ENCODE data around the gene SH2B3. TPM values are rescaled to one million over a fixed set of nuclear protein-coding genes. Genes with fewer than 3 reads are reported as not detected.

The SH2B3 gene
- total and polyA plus RNA-seq, 2 of the 13 experiments (the other 11 are each of a cell fraction or from before 2014, with no cell fraction given) = 6.8 to 6.9 TPM

DNA sequence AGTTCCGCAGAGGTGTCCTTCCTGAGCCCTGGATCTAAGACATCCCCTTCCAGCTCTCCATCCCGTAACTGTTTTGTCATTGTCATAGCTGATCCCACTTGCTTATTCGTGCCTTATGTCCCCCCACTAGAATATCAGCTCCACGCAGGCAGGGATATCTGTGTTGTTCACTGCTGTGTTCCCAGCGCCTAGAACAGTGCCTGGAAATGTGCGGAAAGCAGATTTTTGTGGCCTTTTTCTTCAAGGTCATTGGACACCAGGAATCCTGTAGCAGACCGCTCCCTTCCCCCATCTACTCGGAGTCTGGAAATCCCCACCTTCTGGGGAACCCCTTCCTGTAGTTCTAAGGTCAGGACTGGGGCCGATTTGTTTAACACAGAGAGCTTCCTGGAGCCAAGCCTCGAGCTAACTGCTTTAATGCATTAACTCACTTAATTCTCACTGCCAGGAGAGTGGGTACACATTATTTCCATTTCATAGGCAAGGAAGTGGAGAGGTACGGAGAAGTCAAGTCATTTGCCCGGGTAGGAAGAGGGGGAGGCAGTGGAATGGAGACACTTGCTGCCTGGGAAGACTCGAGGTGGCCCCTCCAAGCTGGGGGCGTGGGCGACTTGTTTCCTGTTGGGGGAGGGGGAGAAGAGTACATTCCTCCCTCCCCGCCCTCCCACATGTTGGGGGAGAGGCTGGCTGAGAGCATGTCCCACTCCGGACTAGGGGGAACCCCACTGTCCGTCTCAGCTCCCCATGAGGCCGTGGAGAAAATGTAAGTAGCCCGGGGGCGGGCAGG, 1.2 kb upstream of the SH2B3 start (continued):
- TF ChIP-seq, protein P1, sequence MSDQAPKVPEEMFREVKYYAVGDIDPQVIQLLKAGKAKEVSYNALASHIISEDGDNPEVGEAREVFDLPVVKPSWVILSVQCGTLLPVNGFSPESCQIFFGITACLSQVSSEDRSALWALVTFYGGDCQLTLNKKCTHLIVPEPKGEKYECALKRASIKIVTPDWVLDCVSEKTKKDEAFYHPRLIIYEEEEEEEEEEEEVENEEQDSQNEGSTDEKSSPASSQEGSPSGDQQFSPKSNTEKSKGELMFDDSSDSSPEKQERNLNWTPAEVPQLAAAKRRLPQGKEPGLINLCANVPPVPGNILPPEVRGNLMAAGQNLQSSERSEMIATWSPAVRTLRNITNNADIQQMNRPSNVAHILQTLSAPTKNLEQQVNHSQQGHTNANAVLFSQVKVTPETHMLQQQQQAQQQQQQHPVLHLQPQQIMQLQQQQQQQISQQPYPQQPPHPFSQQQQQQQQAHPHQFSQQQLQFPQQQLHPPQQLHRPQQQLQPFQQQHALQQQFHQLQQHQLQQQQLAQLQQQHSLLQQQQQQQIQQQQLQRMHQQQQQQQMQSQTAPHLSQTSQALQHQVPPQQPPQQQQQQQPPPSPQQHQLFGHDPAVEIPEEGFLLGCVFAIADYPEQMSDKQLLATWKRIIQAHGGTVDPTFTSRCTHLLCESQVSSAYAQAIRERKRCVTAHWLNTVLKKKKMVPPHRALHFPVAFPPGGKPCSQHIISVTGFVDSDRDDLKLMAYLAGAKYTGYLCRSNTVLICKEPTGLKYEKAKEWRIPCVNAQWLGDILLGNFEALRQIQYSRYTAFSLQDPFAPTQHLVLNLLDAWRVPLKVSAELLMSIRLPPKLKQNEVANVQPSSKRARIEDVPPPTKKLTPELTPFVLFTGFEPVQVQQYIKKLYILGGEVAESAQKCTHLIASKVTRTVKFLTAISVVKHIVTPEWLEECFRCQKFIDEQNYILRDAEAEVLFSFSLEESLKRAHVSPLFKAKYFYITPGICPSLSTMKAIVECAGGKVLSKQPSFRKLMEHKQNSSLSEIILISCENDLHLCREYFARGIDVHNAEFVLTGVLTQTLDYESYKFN (CRISPR knock-in tag; conservative IDR thresholded peaks at IDR 0.05) = peak; percentile 53
- no peak for TF ChIP-seq ZNF562 (CRISPR knock-in tag; IDR thresholded peaks at IDR 0.05; ENCODE audit: borderline replicate concordance)
- TF ChIP-seq HOXA3 (CRISPR knock-in tag; IDR thresholded peaks at IDR 0.05) = no peak

DNA sequence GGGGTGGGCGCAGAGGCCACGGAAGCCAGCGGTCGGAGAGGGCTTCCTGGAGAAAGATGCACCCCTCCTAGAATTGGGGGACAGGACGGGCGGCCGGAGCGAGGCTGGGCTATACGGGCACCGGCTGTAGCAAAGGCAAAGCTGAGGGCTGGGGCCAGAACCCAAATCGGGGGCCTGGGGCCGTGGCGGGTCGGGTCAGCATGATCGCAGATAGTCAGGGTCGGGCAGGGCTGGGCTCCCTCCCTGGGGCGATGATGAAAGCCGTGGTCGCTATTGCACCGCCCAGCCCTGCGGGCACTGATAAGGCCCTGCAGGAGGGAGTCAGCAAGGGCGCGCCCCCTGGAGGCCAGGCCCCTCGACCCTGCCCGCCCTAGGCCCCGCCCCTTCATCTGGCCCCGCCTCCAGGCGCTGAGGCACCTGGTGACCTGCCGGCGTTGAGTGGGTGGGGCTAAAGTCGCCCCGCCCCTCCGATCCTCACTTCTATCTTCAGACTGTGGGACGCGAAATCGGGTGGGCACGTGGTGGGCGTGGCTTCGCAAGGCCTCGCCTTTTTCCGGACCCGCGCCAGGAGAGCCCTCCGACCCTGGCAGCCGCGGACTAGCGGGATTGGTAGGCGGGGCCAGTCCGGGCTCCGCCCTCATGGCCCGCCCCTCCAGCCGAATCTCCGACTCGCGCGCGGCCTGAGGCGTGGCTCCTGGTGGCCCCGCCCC, 419 bp upstream of the SH2B3 start:
- Histone ChIP-seq H4K20me1 (ENCODE audit: insufficient read depth, low read length) (peaks cover 25% of the 10 kb centered on the region), H3K4me2 (ENCODE audit: low read depth, low read length) (peak overlapping the region; percentile 94), H3K4me3 (replicated peaks in 1 of 3; ENCODE audit: insufficient read depth in 1 of 3, low read depth in 2 of 3, low read length in 3 of 3) (peak overlapping the region; percentile 92 to 95 (median 93)), H3K79me2 (ENCODE audit: insufficient read depth, low read length) (peaks cover 28% of the 10 kb centered on the region), H3K9me3 (ENCODE audit: low read length) (no peaks in the 10 kb centered on the region), H2AFZ (ENCODE audit: low read length) (no peak overlapping the region), H3K27me3 (ENCODE audit: control insufficient read depth in 1 of 2, insufficient read depth in 2 of 2, low read length in 2 of 2) (no peaks in the 10 kb centered on the region; a peak in 1 of 5 replicates), H3K9ac (ENCODE audit: insufficient read depth, low read depth, low read length) (peak overlapping the region; percentile 73), H3K27ac (ENCODE audit: extremely low read length, insufficient read depth, low read length) (peak overlapping the region; percentile 68), H3K36me3 (replicated peaks in 1 of 2; ENCODE audit: control insufficient read depth in 1 of 2, insufficient read depth in 2 of 2, low read length in 2 of 2) (0 out of 5 replicates have a peak, but pooled peaks cover 0 to 5% of the 10 kb centered on the region in 2 experiments), H3K4me1 (ENCODE audit: insufficient read depth, low read length) (peaks cover 59% of the 10 kb centered on the region)
- WGBS (ENCODE audit: low lambda C conversion rate) = 20% methylated on average over 1 of the region's 59 CpGs
- DNase-seq (ENCODE audit: low spot score) = peak; percentile 95
- TSS peak; percentile 51 for BruUV-seq (replicated peaks)
- peak; percentile 83 for ATAC-seq
- FAIRE-seq = peak; percentile 92
- ChIA-PET POLR2A (interaction anchor here (0.9 to 3.1 kb wide), 6 partner anchors 8 to 43 kb away, joined by 3 to 21 read pairs (median 4); partner anchors contain the start of gene PHETA1), CTCF (ENCODE audit: low intra/inter-chr PET ratio, low total read pairs) (interaction anchor here (1.4 kb wide), 1 partner anchor 8 kb away, joined by 4 read pairs; no protein-coding TSS in a partner anchor)
- in situ Hi-C loops (cut with HindIII; ENCODE audit: extremely low pct_ligation_motif_present, low pct_unique_long_range_greater_than_20kb) (no loop called here), intact Hi-C loops (cut with micrococcal nuclease; ENCODE audit: unreplicated experiment) (loop anchor here (2.0 kb wide), 1 partner anchor 45 kb away; no protein-coding TSS in a partner anchor)
- TF ChIP-seq ZNF232 (CRISPR knock-in tag; IDR thresholded peaks at IDR 0.05; ENCODE audit: borderline replicate concordance) (no peak), ZNF354B (CRISPR knock-in tag; IDR thresholded peaks at IDR 0.05) (no peak), HNRNPL (IDR thresholded peaks at IDR 0.05; ENCODE audit: low read depth, low read length) (0 out of 2 replicates have a peak, but pooled peaks have one; percentile 21), ZBTB7B (CRISPR knock-in tag; IDR thresholded peaks at IDR 0.05) (peak; percentile 77; the same call in 1 of the 2 replicates), ZNF670 (CRISPR knock-in tag; IDR thresholded peaks at IDR 0.05; ENCODE audit: borderline replicate concordance) (peak; percentile 24; the same call in 1 of the 2 replicates), YY1 (IDR thresholded peaks at IDR 0.05; ENCODE audit: insufficient read depth, insufficient replicate concordance, low read depth, low read length) (peak; percentile 37), ZNF180 (CRISPR knock-in tag; IDR thresholded peaks at IDR 0.05; ENCODE audit: borderline replicate concordance, low read depth) (no peak), GATAD1 (CRISPR knock-in tag; IDR thresholded peaks at IDR 0.05) (peak; percentile 35; the same call in 1 of the 2 replicates), KDM3A (CRISPR knock-in tag; IDR thresholded peaks at IDR 0.05; ENCODE audit: low read depth) (peak; percentile 51)
- TF ChIP-seq, protein P2, sequence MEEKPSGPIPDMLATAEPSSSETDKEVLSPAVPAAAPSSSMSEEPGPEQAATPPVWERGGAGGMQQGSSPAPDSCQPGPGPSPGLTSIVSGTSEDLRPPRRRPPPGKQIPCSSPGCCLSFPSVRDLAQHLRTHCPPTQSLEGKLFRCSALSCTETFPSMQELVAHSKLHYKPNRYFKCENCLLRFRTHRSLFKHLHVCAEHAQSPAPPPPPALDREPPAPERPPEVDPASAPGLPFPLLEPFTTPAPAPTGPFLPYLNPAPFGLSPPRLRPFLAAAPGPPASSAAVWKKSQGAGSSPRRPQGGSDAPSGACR (CRISPR knock-in tag; IDR thresholded peaks at IDR 0.05) = 0 out of 2 replicates have a peak, but pooled peaks have one; percentile 76
- TF ChIP-seq, protein P3, sequence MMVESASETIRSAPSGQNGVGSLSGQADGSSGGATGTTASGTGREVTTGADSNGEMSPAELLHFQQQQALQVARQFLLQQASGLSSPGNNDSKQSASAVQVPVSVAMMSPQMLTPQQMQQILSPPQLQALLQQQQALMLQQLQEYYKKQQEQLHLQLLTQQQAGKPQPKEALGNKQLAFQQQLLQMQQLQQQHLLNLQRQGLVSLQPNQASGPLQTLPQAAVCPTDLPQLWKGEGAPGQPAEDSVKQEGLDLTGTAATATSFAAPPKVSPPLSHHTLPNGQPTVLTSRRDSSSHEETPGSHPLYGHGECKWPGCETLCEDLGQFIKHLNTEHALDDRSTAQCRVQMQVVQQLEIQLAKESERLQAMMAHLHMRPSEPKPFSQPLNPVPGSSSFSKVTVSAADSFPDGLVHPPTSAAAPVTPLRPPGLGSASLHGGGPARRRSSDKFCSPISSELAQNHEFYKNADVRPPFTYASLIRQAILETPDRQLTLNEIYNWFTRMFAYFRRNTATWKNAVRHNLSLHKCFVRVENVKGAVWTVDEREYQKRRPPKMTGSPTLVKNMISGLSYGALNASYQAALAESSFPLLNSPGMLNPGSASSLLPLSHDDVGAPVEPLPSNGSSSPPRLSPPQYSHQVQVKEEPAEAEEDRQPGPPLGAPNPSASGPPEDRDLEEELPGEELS (CRISPR knock-in tag; IDR thresholded peaks at IDR 0.05) = no peak

Data from HepG2 (cell line).